ENCODE data around the gene TAF6L.
"Not testable (repeated sequence)": the region's sequence is repeated elsewhere in the genome, so short reads cannot be mapped to it uniquely, and the experiment has no call there.

Gene TAF6L, protein sequence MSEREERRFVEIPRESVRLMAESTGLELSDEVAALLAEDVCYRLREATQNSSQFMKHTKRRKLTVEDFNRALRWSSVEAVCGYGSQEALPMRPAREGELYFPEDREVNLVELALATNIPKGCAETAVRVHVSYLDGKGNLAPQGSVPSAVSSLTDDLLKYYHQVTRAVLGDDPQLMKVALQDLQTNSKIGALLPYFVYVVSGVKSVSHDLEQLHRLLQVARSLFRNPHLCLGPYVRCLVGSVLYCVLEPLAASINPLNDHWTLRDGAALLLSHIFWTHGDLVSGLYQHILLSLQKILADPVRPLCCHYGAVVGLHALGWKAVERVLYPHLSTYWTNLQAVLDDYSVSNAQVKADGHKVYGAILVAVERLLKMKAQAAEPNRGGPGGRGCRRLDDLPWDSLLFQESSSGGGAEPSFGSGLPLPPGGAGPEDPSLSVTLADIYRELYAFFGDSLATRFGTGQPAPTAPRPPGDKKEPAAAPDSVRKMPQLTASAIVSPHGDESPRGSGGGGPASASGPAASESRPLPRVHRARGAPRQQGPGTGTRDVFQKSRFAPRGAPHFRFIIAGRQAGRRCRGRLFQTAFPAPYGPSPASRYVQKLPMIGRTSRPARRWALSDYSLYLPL

GRCh38 chr11:62771144-62772021 lies at the start of gene TAF6L:
Gene TAF6L (plus strand): TSS chr11:62771396. CDS start chr11:62775784, 4,388 bp downstream.
- peak; percentile 88 to 97 for DNase-seq (ENCODE audit: low read depth in 2 of 2)

DNA sequence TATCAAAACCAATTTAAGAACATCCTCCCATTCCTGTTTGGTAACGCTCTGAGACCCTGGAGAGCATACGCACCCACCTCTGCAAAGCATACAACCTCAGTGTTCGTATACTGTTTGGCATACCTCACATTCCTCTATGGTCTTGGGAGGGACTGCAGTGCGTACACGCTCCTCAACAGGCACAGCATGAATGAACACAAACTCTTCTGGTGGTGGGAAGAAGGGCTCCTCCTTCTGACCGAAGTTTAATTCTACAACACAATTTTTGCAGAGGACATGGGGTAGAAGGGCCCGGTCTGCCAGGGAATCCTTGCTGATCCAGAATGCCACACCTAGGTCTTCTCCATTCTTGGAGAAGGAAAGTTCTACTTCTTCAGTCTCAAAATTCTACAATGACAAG lies 49.2 kb upstream of the TAF6L start:
- DNase-seq (ENCODE audit: low read depth in 2 of 2), result no peak

- DNase-seq (ENCODE audit: low read depth in 2 of 2), result no peak
Observed at GRCh38 chr11:62724171-62724570, 47.0 kb upstream of the TAF6L start.

DNA sequence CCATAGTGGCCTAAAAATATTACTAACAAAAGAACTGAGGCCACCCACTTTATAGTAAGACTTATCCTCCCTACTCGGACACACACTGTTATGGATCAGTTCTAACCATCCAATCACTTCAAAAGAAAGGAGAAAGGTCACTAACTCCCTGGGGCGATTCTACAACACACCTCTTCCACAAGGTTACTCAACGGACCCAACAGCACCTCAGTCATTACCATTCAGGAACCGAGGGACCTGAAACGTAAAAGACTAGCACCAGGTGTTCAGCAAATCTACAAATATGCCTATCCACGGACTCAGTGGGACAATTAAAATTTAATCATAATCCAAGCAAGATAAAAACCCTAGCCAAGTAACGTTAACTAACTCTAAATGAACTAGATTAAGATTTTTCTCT lies 45.5 kb upstream of the TAF6L start:
- no peak for DNase-seq (ENCODE audit: low read depth in 2 of 2)

GRCh38 chr11:62726156-62726914 lies 44.9 kb upstream of the TAF6L start:
- DNase-seq (ENCODE audit: low read depth in 2 of 2), result no peak

DNA sequence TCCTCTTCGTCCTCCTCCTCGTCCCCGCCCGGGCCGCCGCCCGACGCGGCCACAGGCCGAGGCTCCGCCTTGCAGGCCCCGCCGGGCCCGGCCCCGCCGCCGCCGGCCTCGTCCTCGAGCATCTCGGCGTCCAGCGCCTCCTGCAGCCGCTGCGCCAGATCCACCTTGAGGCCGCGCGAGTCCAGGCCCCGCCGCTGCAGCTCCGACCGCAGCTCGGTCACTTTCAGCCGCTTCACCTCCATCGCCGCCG lies 44.4 kb upstream of the TAF6L start:
- no peak for DNase-seq (ENCODE audit: low read depth in 2 of 2)

- DNase-seq (ENCODE audit: low read depth in 2 of 2), result peak; percentile 96
Observed at GRCh38 chr11:62727165-62727871, 43.9 kb upstream of the TAF6L start, which contains the start of gene HNRNPUL2. Gene HNRNPUL2 (minus strand): TSS chr11:62727457. CDS start chr11:62727156, 301 bp downstream.

- DNase-seq (ENCODE audit: low read depth in 2 of 2), result peak; percentile 67 to 76
Observed at GRCh38 chr11:62727872-62728170, 43.4 kb upstream of the TAF6L start.

- peak; percentile 68 to 80 for DNase-seq (ENCODE audit: low read depth in 2 of 2)
Observed at GRCh38 chr11:62728171-62728988, 42.8 kb upstream of the TAF6L start, which contains the start of gene TTC9C. Gene TTC9C (plus strand): TSS chr11:62728486. CDS start chr11:62728849, 363 bp downstream.

- DNase-seq (ENCODE audit: low read depth in 2 of 2), result not testable (repeated sequence)
Observed at GRCh38 chr11:62730076-62730475, 41.1 kb upstream of the TAF6L start.

- no peak for DNase-seq (ENCODE audit: low read depth in 2 of 2)
Observed at GRCh38 chr11:62732830-62733229, 38.4 kb upstream of the TAF6L start.

GRCh38 chr11:62737196-62737595 lies 34.0 kb upstream of the TAF6L start:
- DNase-seq (ENCODE audit: low read depth in 2 of 2), result no peak

- DNase-seq (ENCODE audit: low read depth in 2 of 2), result no peak
Observed at GRCh38 chr11:62747475-62748160, 23.6 kb upstream of the TAF6L start.

GRCh38 chr11:62749931-62750330 lies 21.3 kb upstream of the TAF6L start:
- not testable (repeated sequence) for DNase-seq (ENCODE audit: low read depth in 2 of 2)

DNA sequence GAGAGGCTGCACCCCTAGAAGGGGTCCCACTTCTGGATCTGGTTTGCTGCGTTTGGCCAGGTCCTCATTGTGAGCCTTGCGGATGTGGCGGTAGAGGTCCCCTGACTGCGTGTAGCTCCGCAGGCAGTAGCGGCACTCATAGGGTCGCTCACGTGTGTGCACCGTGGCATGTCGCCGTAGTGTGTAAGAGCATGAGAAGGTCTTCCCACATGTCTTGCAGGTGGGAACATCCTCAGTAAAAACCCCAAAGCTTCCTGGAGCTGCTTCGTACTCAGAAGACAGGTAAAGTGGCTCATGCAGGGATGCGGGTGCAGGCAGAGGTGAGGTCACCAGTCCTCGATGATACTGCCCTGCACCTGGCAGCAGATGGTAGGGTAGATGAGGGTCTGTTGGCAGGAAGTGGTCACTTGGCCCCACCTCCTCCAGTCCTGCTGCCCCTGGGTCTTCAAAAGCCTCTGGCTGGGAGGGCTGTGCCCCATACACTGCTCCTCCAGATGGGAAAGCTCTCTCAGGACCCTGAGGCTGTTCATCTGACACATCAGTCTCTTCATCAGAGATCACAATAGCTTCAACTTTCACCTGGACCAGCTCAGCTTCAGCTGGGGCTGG lies 18.9 kb upstream of the TAF6L start:
- DNase-seq (ENCODE audit: low read depth in 2 of 2), result no peak

DNA sequence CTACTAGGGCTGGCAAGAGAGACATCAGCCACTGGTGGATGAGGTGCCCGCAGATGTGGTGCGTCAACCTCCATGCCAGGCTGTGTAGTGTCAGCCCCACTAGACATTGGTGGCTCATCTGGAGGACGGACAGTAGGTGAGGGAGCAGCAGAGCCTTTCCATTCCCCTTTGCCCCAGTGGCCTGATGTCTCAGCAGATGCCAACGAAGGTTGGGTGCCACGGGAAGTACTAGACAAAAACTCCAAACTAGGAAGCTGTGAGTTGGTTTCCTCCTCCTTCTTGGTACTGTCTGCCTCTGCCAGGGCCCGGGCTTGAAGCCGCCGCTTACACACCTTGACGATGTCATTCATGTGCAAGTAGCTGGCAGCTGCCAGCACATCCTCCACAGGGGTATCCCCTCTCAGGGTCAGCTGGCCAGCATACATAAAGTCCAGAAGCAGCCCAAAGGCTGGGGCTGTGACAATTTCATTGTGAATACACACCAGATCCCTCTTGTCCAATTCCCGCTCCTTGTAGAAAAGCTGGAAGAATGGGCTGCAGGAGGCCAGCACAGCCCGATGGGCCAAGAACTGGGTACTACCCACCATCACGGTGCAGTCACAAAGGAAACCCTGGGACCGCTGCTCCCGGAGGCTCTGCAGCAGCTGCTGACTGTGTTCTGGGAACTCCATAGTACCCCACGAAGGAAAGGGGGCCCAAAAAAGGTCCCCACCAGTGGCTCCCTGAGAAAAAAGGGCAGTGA lies 18.0 kb upstream of the TAF6L start:
- no peak for DNase-seq (ENCODE audit: low read depth in 2 of 2)

DNA sequence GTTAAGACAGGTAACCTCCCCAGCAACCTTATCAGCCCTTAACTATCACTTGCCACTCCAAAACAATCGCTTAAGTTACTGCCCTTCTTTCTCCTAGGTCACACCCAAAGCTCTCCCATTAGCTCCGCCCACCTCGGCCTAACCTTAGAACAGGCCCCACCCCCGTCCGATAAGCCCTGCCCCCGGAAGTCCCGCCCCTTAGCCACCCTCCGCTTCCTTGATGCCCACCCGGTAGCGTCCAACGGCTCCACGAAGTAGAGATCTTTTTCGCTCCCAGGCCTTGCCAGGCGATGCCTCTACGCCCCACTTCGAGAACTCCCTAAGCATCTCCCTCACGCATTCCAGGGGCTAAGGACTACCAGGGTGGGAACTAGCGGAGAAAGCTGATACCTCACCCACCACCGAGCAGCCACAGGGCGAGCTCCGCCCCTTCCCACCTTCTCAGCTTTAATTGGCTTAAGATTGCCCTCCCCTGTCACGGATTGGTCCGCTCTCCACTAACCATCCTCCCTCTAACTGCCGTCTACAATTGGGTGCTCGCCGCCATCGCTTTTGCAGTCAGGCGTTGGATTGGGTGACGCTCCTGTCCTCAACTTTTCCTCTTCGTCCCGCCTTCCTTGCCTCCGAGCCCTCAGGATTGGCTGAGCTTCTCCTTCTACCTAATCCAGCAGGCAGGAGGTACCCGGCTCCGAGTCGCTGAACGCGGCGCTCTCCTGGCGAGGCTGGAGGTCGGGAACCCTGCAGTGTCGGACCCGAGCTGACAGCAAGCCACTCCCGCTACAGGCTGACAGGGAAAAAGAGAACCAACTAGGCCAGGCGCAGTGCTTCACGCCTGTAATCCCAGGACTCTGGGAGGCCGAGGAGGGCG lies 17.2 kb upstream of the TAF6L start, which contains the start of gene ZBTB3:
Gene ZBTB3, minus strand, starts transcription at position 425 of the 868 bp plus-strand sequence. CDS start 496 bp downstream, outside the sequence.
- peak; percentile 94 to 96 for DNase-seq (ENCODE audit: low read depth in 2 of 2)
